Esophagus squamous epithelium (tissue), 5 donors: ENCODE data around the gene H2BW1. TPM values are rescaled to one million over a fixed set of nuclear protein-coding genes. Genes with fewer than 3 reads are reported as not detected.
"Not testable (repeated sequence)": the region's sequence is repeated elsewhere in the genome, so short reads cannot be mapped to it uniquely, and the experiment has no call there.

Source experiments
- DNase-seq: peaks from one replicate; lab custom pipeline; 2025; lab: John Stamatoyannopoulos, UW
- H3K27ac ChIP-seq, 4 donors: fragments of 200-600 bp; sonication (generic); one replicate each; pipeline ENCODE4 v1.5.1; 2016 to 2019; ENCODE audit warnings: mild to moderate bottlenecking in 1 of 4
- H3K27me3 ChIP-seq, 4 donors: fragments of 200-600 bp; sonication (generic); 1 replicate in 3 of 4; 2 replicates in 1 of 4; pipeline versions ENCODE4 v1.5.1 to v1.6.0; 2017 to 2021; ENCODE audit warnings: antibody characterized with exemption in 1 of 4
- H3K36me3 ChIP-seq, 3 donors: fragments of 200-600 bp; sonication (generic); one replicate each; pipeline ENCODE4 v1.5.1; 2016 to 2019
- H3K4me1 ChIP-seq, 3 donors: fragments of 200-600 bp; sonication (generic); one replicate each; pipeline ENCODE4 v1.5.1; 2017 to 2019
- H3K4me3 ChIP-seq, 4 donors: fragments of 200-600 bp; sonication (generic); 1 replicate in 3 of 4; 2 replicates in 1 of 4; pipeline ENCODE4 v1.5.1; 2016 to 2019; ENCODE audit warnings: mild to moderate bottlenecking in 2 of 4, moderate library complexity in 1 of 4
- H3K9me3 ChIP-seq, 3 donors: fragments of 200-600 bp; sonication (generic); one replicate each; pipeline ENCODE4 v1.5.1; 2016 to 2019
- POLR2A ChIP-seq, 4 donors: fragments of 450-650 bp; IDR thresholded peaks; one replicate each; pipeline ENCODE4 v1.6.1; 2017; ENCODE audit warnings: antibody characterized with exemption in 4 of 4, mild to moderate bottlenecking in 4 of 4, moderate library complexity in 3 of 4
- WGBS, 2 donors: methylation state at CpG; one replicate each; pipeline ENCODE4 v1.1.5; 2018; 5-methylcytosine and 5-hydroxymethylcytosine counted together
- intact Hi-C: fragments of 100-400 bp; cut with DNase I; formaldehyde crosslinking; loops from one replicate; pipeline ENCODE4 v1.15.0; 2022
- total RNA-seq, 4 donors: library from RNA; depleted of rRNA; stranded (reverse); fragments of >200 nt; gene quantifications; one replicate each; pipeline ENCODE4 v1.1.0, GENCODE V29; 2016
- TF ChIP-seq, protein P1 (sequence below), 6 experiments: fragments of 450-650 bp in 4 of 6; fragments of 200-600 bp in 2 of 6; sonication (generic) in 2 of 6; IDR thresholded peaks; one replicate each; pipeline ENCODE4 v1.5.1; 2016 to 2019; ENCODE audit warnings: antibody characterized with exemption in 6 of 6, mild to moderate bottlenecking in 4 of 6, moderate library complexity in 4 of 6
- donor health status: DM: yes; HTN: yes; CAD: no.

The H2BW1 gene
- total RNA-seq, 4 donors from 2014 or later = not detected

GRCh38 chrX:103999234-103999633, 14.3 kb downstream of the H2BW1 start:
- intact Hi-C loops = no loop called here
- no peak for DNase-seq
- TF ChIP-seq, protein P1, sequence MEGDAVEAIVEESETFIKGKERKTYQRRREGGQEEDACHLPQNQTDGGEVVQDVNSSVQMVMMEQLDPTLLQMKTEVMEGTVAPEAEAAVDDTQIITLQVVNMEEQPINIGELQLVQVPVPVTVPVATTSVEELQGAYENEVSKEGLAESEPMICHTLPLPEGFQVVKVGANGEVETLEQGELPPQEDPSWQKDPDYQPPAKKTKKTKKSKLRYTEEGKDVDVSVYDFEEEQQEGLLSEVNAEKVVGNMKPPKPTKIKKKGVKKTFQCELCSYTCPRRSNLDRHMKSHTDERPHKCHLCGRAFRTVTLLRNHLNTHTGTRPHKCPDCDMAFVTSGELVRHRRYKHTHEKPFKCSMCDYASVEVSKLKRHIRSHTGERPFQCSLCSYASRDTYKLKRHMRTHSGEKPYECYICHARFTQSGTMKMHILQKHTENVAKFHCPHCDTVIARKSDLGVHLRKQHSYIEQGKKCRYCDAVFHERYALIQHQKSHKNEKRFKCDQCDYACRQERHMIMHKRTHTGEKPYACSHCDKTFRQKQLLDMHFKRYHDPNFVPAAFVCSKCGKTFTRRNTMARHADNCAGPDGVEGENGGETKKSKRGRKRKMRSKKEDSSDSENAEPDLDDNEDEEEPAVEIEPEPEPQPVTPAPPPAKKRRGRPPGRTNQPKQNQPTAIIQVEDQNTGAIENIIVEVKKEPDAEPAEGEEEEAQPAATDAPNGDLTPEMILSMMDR (IDR thresholded peaks at IDR 0.05) = no peak
- TF ChIP-seq POLR2A (IDR thresholded peaks at IDR 0.05) = no peak
- no peak overlapping the region for H3K4me3 ChIP-seq
- H3K27ac ChIP-seq = no peak overlapping the region
- no peaks in the 10 kb centered on the region for H3K9me3 ChIP-seq
- H3K27me3 ChIP-seq = no peaks in the 10 kb centered on the region
- H3K36me3 ChIP-seq = no peaks in the 10 kb centered on the region
- WGBS, 2 donors = 43 to 47% methylated on average over 5 of the region's 5 CpGs
- no peaks in the 10 kb centered on the region for H3K4me1 ChIP-seq

DNA sequence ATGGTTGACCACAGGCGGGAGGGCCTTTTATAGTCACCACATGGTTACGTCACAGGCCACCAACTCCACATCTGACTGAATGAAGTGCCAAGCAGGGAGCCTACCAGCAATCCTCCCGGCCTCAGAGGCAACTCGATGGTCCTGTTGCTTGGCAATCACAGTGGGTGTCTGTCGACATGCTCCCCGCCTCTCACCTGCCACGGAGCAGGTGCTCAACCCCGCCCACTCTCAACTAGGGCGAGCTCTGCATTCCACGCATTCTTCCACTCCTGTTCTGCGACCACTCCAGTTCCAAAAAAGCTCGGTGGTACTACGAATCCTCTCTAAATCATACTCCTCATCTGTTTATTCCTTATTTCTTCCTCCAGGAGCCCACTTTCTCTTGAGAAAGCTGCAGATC, 30.0 kb downstream of the H2BW1 start:
- intact Hi-C loops, H3K4me3 ChIP-seq, H3K27me3 ChIP-seq, H3K4me1 ChIP-seq, H3K9me3 ChIP-seq, H3K36me3 ChIP-seq, H3K27ac ChIP-seq, DNase-seq: not testable (repeated sequence)
- WGBS, 2 donors = no CpG with 5 or more reads among the region's 13 CpGs

DNA sequence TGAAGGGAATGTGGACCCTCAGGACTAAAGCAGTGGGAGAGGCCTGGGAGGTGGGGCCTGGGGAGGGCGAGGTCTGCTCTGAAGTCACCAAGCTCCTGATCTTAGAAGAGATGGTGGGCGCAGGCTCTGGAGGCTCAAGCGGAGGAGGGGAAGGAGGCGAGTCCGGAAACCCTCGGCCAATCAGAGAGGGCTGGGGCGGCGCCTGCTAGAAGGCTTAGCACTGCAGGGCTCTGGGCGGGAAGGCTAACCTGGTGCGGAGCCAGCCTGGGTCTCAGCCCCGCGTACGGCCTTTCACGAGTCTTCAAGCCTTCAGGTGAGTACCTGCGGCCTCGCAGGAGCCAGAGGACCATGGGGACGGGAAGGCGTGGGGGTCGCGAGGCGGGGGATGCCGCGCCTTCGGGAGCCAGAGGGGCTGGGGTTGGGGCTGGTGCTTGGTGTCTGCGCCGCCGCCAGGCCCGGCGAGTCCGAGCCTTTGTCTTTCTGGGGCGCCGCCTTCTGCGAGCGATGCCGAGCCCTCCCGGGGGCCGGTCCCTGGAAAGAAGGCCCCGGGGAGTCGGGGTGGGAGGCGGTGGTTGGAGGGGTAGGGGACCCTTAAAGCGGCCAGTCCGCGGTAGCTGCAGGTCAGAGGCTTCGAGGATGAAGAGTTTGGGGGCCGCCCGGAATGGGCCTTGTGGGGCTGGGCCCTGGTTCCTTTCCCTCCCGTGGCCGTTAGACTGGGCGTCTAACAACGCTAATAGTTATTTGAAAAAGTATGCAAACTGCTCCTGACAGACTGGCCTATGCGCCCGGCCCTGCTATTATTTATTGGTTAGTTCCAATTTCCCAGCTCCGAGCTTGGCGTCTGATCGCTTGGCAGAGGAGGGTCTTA, 50.9 kb downstream of the H2BW1 start, which contains the start of gene TMSB15B:
TSS of gene TMSB15B (plus strand) at position 217 of the 868 bp plus-strand sequence.
- H3K27ac ChIP-seq, DNase-seq, H3K9me3 ChIP-seq, H3K36me3 ChIP-seq, H3K4me1 ChIP-seq, intact Hi-C loops, H3K27me3 ChIP-seq, H3K4me3 ChIP-seq: not testable (repeated sequence)
- WGBS, 2 donors = no CpG with 5 or more reads among the region's 55 CpGs

Other genes with a start within 250 kb of the H2BW1 start
- gene PLP1, start 236.9 kb downstream of the H2BW1 start, total RNA-seq = 1 to 10 TPM in 2 of 4 donors, under 1 TPM in 2; 0.19 to 6.2 (median 3.1) TPM
- 1 to 10 TPM in 1 of 4 donors, under 1 TPM in 2, not detected in 1; 0.23 to 3.8 (median 0.35) TPM for gene RAB9B, start 181.5 kb downstream of the H2BW1 start, total RNA-seq
- gene TMSB15B, start 51.1 kb downstream of the H2BW1 start, total RNA-seq = 1 to 10 TPM in 2 of 4 donors, under 1 TPM in 2; 0.15 to 2.1 (median 1.0) TPM
- gene H2BW2, start 26.2 kb upstream of the H2BW1 start, total RNA-seq = not detected
- gene TMSB15C, start 62.5 kb upstream of the H2BW1 start, total RNA-seq = 1 to 10 TPM in 1 of 4 donors, under 1 TPM in 3; 0.35 to 1.7 (median 0.63) TPM
- gene ZCCHC18, start 98.8 kb upstream of the H2BW1 start, total RNA-seq = 1 to 10 TPM in 1 of 4 donors, under 1 TPM in 2, not detected in 1; 0.22 to 2.3 (median 0.73) TPM
- gene SLC25A53, start 143.3 kb upstream of the H2BW1 start, total RNA-seq = 10 to 100 TPM in 1 of 4 donors, 1 to 10 TPM in 3; 1.7 to 19.5 (median 5.0) TPM
- gene FAM199X, start 152.7 kb upstream of the H2BW1 start, total RNA-seq = 10 to 100 TPM in 3 of 4 donors, 1 to 10 TPM in 1; 9.5 to 16.6 (median 15.1) TPM
- not detected for gene ESX1, start 241.2 kb upstream of the H2BW1 start, total RNA-seq